Adrenal gland (tissue), 5 donors: ENCODE results near the gene GIGYF2.

ENCODE experiments used
- CTCF ChIP-seq, 6 experiments: fragments of 450-650 bp in 4 of 6; fragments of 200-600 bp in 2 of 6; sonication (generic) in 1 of 6; IDR thresholded peaks; 1 replicate in 5 of 6; 2 replicates in 1 of 6; pipeline versions ENCODE4 v1.5.1 to v1.8.0; 2016 to 2021; ENCODE audit warnings: antibody characterized with exemption in 6 of 6, mild to moderate bottlenecking in 2 of 6, moderate library complexity in 1 of 6
- POLR2A ChIP-seq, 2 donors: fragments of 450-650 bp; IDR thresholded peaks; one replicate each; pipeline ENCODE4 v1.6.1; 2017; ENCODE audit warnings: antibody characterized with exemption in 2 of 2, mild to moderate bottlenecking in 2 of 2, moderate library complexity in 1 of 2
- donor health status: DM: no; HTN: no; CAD: no.

- TF ChIP-seq CTCF (IDR thresholded peaks at IDR 0.05), result no peak
- TF ChIP-seq POLR2A (IDR thresholded peaks at IDR 0.05), result no peak
Measured at GRCh38 chr2:232829988-232830387, 132.9 kb downstream of the GIGYF2 start.
